Endometrial microvascular endothelial cells (primary cell): ENCODE results near the gene OR1E2. TPM values are rescaled to one million over a fixed set of nuclear protein-coding genes. Genes with fewer than 3 reads are reported as not detected.
"Not testable (repeated sequence)": the region's sequence is repeated elsewhere in the genome, so short reads cannot be mapped to it uniquely, and the experiment has no call there.

Source experiments
- in situ Hi-C: cut with HindIII; loops from 2 replicates; pipeline ENCODE4 v1.10.0; 2017; ENCODE audit warnings: low sequenced_read_pairs, low pct_unique_long_range_greater_than_20kb; ENCODE audit errors: inconsistent ontology term
- total RNA-seq: library from RNA; depleted of rRNA; stranded (reverse); fragments of >200 nt; gene quantifications from one replicate; pipeline ENCODE4 v1.2.3, GENCODE V29; 2015; ENCODE audit errors: inconsistent ontology term

Gene OR1E2
- total RNA-seq, 1 donor from 2014 or later: not detected

GRCh38 chr17:3403856-3404255 is 29.8 kb downstream of the OR1E2 start:
- in situ Hi-C loops: not testable (repeated sequence)

GRCh38 chr17:3401786-3402185 is 31.9 kb downstream of the OR1E2 start:
- in situ Hi-C loops: no loop called here

GRCh38 chr17:3400055-3400454 is 33.6 kb downstream of the OR1E2 start:
- in situ Hi-C loops: no loop called here

GRCh38 chr17:3398310-3398709 is 35.3 kb downstream of the OR1E2 start, which contains the start of gene OR1E1:
OR1E1 (minus strand) TSS chr17:3398410; CDS start chr17:3398410, 0 bp downstream.
- in situ Hi-C loops: no loop called here

- in situ Hi-C loops: not testable (repeated sequence)
These were observed 35.8 kb downstream of the OR1E2 start for GRCh38 chr17:3397801-3398200.

GRCh38 chr17:3389791-3390190 is 43.9 kb downstream of the OR1E2 start:
- in situ Hi-C loops: no loop called here

GRCh38 chr17:3385869-3386816 is 47.5 kb downstream of the OR1E2 start, which contains the start of gene OR3A2:
OR3A2 (minus strand) TSS chr17:3386308.
- in situ Hi-C loops: no loop called here

Other genes with a start within 250 kb of the OR1E2 start
- not detected for gene OR1A2, start 236.3 kb downstream of the OR1E2 start, total RNA-seq
- gene OR1A1, start 226.2 kb downstream of the OR1E2 start, total RNA-seq: not detected
- not detected for gene OR3A1, start 135.5 kb downstream of the OR1E2 start, total RNA-seq
- not detected for gene OR3A2, start 47.5 kb downstream of the OR1E2 start, total RNA-seq
- not detected for gene OR1E1, start 35.4 kb downstream of the OR1E2 start, total RNA-seq
- gene OR3A3, start 22.5 kb downstream of the OR1E2 start, total RNA-seq: not detected
- gene SPATA22, start 38.0 kb upstream of the OR1E2 start, total RNA-seq: not detected
- gene ASPA, start 42.2 kb upstream of the OR1E2 start, total RNA-seq: not detected
- gene TRPV3, start 124.0 kb upstream of the OR1E2 start, total RNA-seq: not detected
- 1.5 TPM for gene TRPV1, start 175.6 kb upstream of the OR1E2 start, total RNA-seq
- 25.1 TPM for gene SHPK, start 202.4 kb upstream of the OR1E2 start, total RNA-seq
- gene CTNS, start 202.9 kb upstream of the OR1E2 start, total RNA-seq: 43.9 TPM
- gene TAX1BP3, start 234.7 kb upstream of the OR1E2 start, total RNA-seq: 367 TPM
- 48.8 TPM for gene EMC6, start 235.0 kb upstream of the OR1E2 start, total RNA-seq